ENCODE measurements around the gene HPS6.

GRCh38 chr10:102113956-102114857, 49.1 kb downstream of the HPS6 start:
- no peak for TF ChIP-seq POLR2A (IDR thresholded peaks at IDR 0.05; ENCODE audit: low read length)
- no peak for TF ChIP-seq GATA1 (IDR thresholded peaks at IDR 0.05; ENCODE audit: low read depth, low read length)

All from erythroblast (primary cell).